Thyroid gland (tissue), 4 donors: Measurements from ENCODE around the gene KCNJ15. TPM values are rescaled to one million over a fixed set of nuclear protein-coding genes. Genes with fewer than 3 reads are reported as not detected.

Experiments
- DNase-seq, 2 donors: peaks; one replicate each; pipeline ENCODE4 v3.0.0-alpha.2; 2019
- H3K27ac ChIP-seq, 3 donors: fragments of 200-600 bp; sonication (generic); 1 replicate in 2 of 3; 2 replicates in 1 of 3; pipeline ENCODE4 v1.5.1; 2016 to 2019; ENCODE audit warnings: mild to moderate bottlenecking in 1 of 3, moderate library complexity in 1 of 3
- H3K27me3 ChIP-seq: fragments of 200-600 bp; sonication (generic); one replicate; pipeline ENCODE4 v1.5.1; 2019
- H3K36me3 ChIP-seq, 2 donors: fragments of 200-600 bp; sonication (generic); one replicate each; pipeline ENCODE4 v1.5.1; 2016 to 2019
- H3K4me1 ChIP-seq, 2 donors: fragments of 200-600 bp; sonication (generic); one replicate each; pipeline ENCODE4 v1.5.1; 2017 to 2019
- H3K4me3 ChIP-seq, 3 donors: fragments of 200-600 bp; sonication (generic); replicated peaks in 1 of 3; 1 replicate in 2 of 3; 2 replicates in 1 of 3; pipeline ENCODE4 v1.5.1; 2016; ENCODE audit warnings: mild to moderate bottlenecking in 1 of 3
- H3K9me3 ChIP-seq: fragments of 200-600 bp; sonication (generic); one replicate; pipeline ENCODE4 v1.5.1; 2017
- POLR2A ChIP-seq, 2 donors: fragments of 450-650 bp; IDR thresholded peaks; one replicate each; pipeline ENCODE4 v1.6.1; 2017; ENCODE audit warnings: antibody characterized with exemption in 2 of 2, mild to moderate bottlenecking in 2 of 2, moderate library complexity in 1 of 2
- WGBS, 2 donors: methylation state at CpG; one replicate each; pipeline ENCODE4 v1.1.5; 2017; 5-methylcytosine and 5-hydroxymethylcytosine counted together
- intact Hi-C: fragments of 100-400 bp; cut with DNase I; formaldehyde crosslinking; loops from one replicate; pipeline ENCODE4 v1.15.1; 2023
- total RNA-seq, 4 donors: library from RNA; depleted of rRNA; stranded (reverse); fragments of >200 nt; gene quantifications; one replicate each; pipeline ENCODE4 v1.2.3, GENCODE V29; 2016
- TF ChIP-seq, protein P1 (sequence below), 6 experiments: fragments of 200-600 bp in 3 of 6; fragments of 450-650 bp in 3 of 6; sonication (generic) in 3 of 6; IDR thresholded peaks; one replicate each; pipeline ENCODE4 v1.5.1; 2016 to 2019; ENCODE audit warnings: antibody characterized with exemption in 6 of 6, mild to moderate bottlenecking in 2 of 6, inconsistent platforms in 1 of 6, moderate library complexity in 1 of 6

The KCNJ15 gene
- total RNA-seq, 4 donors from 2014 or later: 29.2 to 71.2 (median 59.5) TPM

- no peak overlapping the region for H3K4me3 ChIP-seq
- no peaks in the 10 kb centered on the region for H3K36me3 ChIP-seq
- intact Hi-C loops: loop anchor here (2.0 to 10.0 kb wide), 3 partner anchors 137 to 639 kb away; no protein-coding TSS in a partner anchor
- no peak overlapping the region for H3K27ac ChIP-seq
- no peak for DNase-seq
- TF ChIP-seq POLR2A (IDR thresholded peaks at IDR 0.05): no peak
- TF ChIP-seq, protein P1, sequence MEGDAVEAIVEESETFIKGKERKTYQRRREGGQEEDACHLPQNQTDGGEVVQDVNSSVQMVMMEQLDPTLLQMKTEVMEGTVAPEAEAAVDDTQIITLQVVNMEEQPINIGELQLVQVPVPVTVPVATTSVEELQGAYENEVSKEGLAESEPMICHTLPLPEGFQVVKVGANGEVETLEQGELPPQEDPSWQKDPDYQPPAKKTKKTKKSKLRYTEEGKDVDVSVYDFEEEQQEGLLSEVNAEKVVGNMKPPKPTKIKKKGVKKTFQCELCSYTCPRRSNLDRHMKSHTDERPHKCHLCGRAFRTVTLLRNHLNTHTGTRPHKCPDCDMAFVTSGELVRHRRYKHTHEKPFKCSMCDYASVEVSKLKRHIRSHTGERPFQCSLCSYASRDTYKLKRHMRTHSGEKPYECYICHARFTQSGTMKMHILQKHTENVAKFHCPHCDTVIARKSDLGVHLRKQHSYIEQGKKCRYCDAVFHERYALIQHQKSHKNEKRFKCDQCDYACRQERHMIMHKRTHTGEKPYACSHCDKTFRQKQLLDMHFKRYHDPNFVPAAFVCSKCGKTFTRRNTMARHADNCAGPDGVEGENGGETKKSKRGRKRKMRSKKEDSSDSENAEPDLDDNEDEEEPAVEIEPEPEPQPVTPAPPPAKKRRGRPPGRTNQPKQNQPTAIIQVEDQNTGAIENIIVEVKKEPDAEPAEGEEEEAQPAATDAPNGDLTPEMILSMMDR (IDR thresholded peaks at IDR 0.05): no peak
- no peaks in the 10 kb centered on the region for H3K27me3 ChIP-seq
- 95% methylated on average over 10 of the region's 10 CpGs for WGBS, 2 donors
- no peaks in the 10 kb centered on the region for H3K9me3 ChIP-seq
- H3K4me1 ChIP-seq: peaks cover 11 to 37% of the 10 kb centered on the region in 2 donors
Measured at GRCh38 chr21:38354231-38354630, 97.4 kb downstream of the KCNJ15 start.

GRCh38 chr21:38354746-38355145 is 98.0 kb downstream of the KCNJ15 start:
- Histone ChIP-seq H3K4me3 (no peak overlapping the region), H3K27me3 (no peaks in the 10 kb centered on the region), H3K27ac (no peak overlapping the region), H3K4me1 (peaks cover 8 to 35% of the 10 kb centered on the region in 2 donors), H3K36me3 (no peaks in the 10 kb centered on the region), H3K9me3 (no peaks in the 10 kb centered on the region)
- TF ChIP-seq, protein P1 (IDR thresholded peaks at IDR 0.05): no peak
- TF ChIP-seq POLR2A (IDR thresholded peaks at IDR 0.05): no peak
- WGBS, 2 donors: 76 to 83% methylated on average over 2 of the region's 2 CpGs
- DNase-seq: no peak
- intact Hi-C loops: loop anchor here (2.0 to 10.0 kb wide), 3 partner anchors 138 to 640 kb away; no protein-coding TSS in a partner anchor

- Histone ChIP-seq H3K27me3 (no peaks in the 10 kb centered on the region), H3K36me3 (no peaks in the 10 kb centered on the region), H3K4me1 (peaks cover 1 to 29% of the 10 kb centered on the region in 2 donors), H3K27ac (no peak overlapping the region), H3K9me3 (no peaks in the 10 kb centered on the region), H3K4me3 (no peak overlapping the region)
- DNase-seq: no peak
- intact Hi-C loops: loop anchor here (2.0 to 10.0 kb wide), 3 partner anchors 139 to 641 kb away; no protein-coding TSS in a partner anchor
- 97 to 100% methylated on average over 4 of the region's 4 CpGs for WGBS, 2 donors
- TF ChIP-seq, protein P1 (IDR thresholded peaks at IDR 0.05): no peak
- TF ChIP-seq POLR2A (IDR thresholded peaks at IDR 0.05): no peak
Measured at GRCh38 chr21:38355353-38355752, 98.6 kb downstream of the KCNJ15 start.

- H3K9me3 ChIP-seq: no peaks in the 10 kb centered on the region
- 7 to 9% methylated on average over 19 to 20 of the region's 20 CpGs for WGBS, 2 donors
- no peak overlapping the region for H3K27ac ChIP-seq
- intact Hi-C loops: loop anchor here (2.0 to 10.0 kb wide), 3 partner anchors 139 to 641 kb away; no protein-coding TSS in a partner anchor
- no peak for TF ChIP-seq POLR2A (IDR thresholded peaks at IDR 0.05)
- TF ChIP-seq, protein P1 (IDR thresholded peaks at IDR 0.05): peak; percentile 81 to 97 (median 95)
- no peaks in the 10 kb centered on the region for H3K27me3 ChIP-seq
- no peaks in the 10 kb centered on the region for H3K36me3 ChIP-seq
- H3K4me3 ChIP-seq: no peak overlapping the region
- H3K4me1 ChIP-seq: peaks cover 0 to 20% of the 10 kb centered on the region in 2 donors
- DNase-seq: peak; percentile 78 to 86
Measured at GRCh38 chr21:38355992-38356781, 99.4 kb downstream of the KCNJ15 start.

Other genes with a start within 250 kb of the KCNJ15 start
- 10 to 100 TPM in 3 of 4 donors, 1 to 10 TPM in 1; 9.9 to 25.1 (median 18.2) TPM for gene ERG, start 241.5 kb downstream of the KCNJ15 start, total RNA-seq